HL-60/S4 treated with retinoic acid at 250 ng/mL for 4 days and 3 days (cell line): ENCODE results near the gene MDK.

Experiments
- in situ Hi-C: fragments of 300-500 bp; cut with MboI; formaldehyde crosslinking; loops from 2 replicates; pipeline ENCODE4 v1.7.0; 2022; ENCODE audit warnings: low sequenced_read_pairs

The MDK gene

GRCh38 chr11:46381819-46382645, 563 bp downstream of the MDK start:
- in situ Hi-C loops, result no loop called here

DNA sequence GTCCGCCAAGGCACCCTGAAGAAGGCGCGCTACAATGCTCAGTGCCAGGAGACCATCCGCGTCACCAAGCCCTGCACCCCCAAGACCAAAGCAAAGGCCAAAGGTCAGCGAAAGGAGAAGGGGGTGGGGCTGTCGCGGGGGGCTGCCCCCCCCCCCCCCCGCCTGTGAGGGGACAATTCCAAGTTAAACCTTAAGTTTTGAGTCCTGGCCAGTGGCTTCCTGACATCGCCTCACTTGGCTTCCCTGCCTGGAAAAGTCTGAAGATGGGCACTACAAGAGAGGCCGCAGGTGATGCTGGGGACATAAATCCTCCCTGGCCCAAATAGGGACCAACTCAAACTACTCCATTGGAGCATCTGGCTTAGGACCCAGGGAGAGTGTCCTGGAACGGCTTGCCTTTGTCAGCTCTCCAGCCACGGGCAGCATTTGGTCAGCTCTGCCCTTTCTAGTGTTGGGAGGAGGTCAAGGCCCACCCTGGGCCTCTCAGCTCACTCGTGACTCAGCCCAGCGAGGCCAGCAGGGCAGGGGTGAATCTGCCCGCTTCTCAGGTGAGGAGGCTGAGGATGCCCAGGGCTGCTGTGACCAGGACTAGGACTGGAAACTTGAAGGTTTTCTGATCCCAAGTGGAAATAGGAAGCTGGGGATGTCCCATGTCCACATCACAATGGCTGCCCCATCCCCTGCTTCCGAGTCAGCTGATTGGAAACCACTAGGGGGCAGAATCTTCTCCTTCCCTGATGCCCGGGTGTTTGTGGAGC, 1.4 kb downstream of the MDK start:
- in situ Hi-C loops, result no loop called here

- in situ Hi-C loops, result no loop called here
Measured at GRCh38 chr11:46383404-46383758, 1.9 kb downstream of the MDK start.

DNA sequence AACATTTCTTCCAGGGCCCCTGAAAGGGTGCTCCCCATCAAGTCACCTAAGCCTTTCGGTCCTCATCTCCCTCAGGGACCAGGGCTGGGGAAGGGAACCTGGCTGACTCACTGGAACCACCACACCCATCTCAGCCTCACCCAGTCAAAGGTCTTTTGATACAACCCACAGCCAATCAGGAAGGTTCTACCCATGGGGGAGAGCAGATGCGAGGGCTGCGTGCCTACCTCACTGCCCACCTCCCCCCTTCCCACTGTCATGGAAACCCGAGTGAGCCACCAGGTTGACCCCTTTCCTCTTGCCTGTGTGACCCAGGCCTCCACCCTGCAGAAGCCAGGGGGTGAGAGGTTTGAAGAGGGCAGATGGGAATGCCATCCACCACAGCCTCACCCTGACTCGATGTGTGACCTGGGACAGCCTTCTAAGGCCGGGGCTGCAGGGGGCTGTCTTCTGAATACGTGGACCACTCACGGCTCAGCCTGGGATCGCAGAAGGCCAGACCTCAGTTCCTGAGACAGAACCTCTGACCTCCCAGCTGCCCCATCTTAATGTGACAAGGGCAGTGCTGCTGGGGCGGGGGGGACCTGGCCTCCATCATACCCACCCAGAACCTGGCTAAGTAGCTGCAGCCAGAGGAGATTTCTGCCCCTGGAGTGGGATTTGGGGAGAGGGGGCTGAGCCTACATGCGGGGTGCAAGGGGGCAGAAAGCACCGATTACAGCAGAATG, 2.7 kb downstream of the MDK start:
- in situ Hi-C loops, result no loop called here

GRCh38 chr11:46385169-46386004, 3.9 kb downstream of the MDK start:
- in situ Hi-C loops, result no loop called here

DNA sequence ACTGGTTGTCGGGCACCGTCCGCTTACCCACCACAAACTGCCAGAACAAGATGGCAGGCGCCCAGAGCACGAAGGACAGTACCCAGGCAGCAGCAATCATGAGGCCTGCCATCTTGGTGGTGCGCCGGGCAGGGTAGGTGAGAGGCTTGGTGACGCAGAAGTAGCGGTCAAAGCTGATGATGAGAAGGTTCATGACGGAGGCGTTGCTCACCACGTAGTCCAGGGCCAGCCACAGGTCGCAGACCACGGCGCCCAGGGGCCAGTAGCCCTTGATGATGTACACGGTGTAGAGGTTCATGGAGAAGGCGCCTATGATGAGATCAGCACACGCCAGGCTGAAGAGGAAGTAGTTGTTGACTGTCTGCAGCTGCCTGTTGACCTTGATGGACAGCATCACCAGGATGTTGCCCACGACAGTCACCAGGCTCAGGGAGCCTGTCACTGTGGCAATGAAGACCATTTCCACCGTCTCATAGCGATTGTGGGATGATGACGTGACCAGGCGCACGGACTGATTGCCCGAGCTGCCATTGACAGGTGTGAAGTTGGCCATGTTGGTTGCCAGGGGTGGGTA, 4.6 kb downstream of the MDK start:
- in situ Hi-C loops, result no loop called here

GRCh38 chr11:46386674-46387073, 5.2 kb downstream of the MDK start:
- in situ Hi-C loops, result no loop called here

GRCh38 chr11:46387456-46387855, 6.0 kb downstream of the MDK start:
- in situ Hi-C loops, result no loop called here

GRCh38 chr11:46387919-46388618, 6.6 kb downstream of the MDK start:
- in situ Hi-C loops, result no loop called here

- in situ Hi-C loops, result no loop called here
Measured at GRCh38 chr11:46388619-46389449, 7.4 kb downstream of the MDK start.

- in situ Hi-C loops, result loop anchor here (10.0 kb wide), 1 partner anchor 145 kb away; no protein-coding TSS in a partner anchor
Measured at GRCh38 chr11:46389450-46390330, 8.2 kb downstream of the MDK start.

DNA sequence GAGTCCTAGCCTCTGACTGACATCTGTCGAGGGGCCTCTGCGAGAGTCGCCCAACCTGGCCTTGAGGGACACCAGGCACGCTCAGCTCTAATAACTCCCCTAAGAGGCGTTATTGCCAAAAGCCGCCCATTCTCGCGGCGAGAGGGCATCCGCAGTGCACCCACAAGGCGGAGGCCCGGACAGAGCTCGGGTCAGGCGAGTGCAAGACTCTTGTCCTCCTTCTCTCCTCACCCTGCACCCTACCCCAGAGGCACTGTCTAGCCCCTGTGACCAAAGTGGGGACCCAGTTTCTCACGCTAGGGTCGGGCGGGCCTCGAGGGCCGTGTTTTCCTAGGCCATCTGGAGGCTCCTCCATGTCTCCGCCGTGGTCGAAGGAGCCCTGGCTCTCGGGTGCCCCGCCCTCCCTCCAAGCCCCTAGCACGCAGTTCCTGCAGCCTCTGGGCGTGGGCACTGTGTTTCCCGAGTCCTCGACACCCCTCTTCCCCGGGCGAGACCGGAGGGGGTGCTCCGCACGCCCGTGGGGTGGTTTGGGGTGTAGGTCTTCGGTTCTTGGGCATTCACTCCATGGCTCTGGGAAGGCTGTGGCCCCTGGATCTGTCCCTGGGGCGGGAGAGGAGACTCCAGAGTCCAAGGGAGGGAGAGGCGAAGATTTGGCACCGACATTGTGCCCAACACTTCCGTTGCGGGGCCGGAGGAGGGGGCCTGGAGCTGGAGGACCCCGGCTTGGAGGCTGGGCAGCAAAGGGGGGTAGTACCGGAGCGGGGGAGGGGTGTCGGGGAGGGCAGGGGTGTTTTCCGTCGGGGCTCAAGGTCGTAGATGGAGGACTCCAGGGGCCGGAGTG, 9.1 kb downstream of the MDK start:
- in situ Hi-C loops, result loop anchor here (10.0 kb wide), 1 partner anchor 144 kb away; no protein-coding TSS in a partner anchor

DNA sequence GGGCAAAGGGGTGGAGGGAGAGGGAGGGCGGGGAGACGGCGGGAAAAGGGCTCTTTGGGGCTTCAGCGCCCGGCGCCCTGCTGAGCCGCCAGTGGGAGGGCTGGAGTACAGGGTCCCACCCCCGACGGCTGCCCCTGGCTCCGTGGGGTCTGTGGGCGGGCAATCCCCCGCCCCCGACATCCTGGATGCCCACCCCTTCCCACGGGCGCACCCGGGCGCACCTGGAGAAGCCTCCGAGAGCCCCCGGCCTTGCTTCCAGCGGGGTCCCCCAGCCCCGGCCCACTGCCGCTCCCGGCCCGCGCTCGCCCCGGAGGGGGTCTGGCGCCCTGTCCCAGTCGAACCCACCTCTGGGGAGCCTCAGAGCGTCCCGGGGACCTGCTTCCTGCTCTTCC, 9.7 kb downstream of the MDK start:
- in situ Hi-C loops, result loop anchor here (10.0 kb wide), 1 partner anchor 144 kb away; no protein-coding TSS in a partner anchor

DNA sequence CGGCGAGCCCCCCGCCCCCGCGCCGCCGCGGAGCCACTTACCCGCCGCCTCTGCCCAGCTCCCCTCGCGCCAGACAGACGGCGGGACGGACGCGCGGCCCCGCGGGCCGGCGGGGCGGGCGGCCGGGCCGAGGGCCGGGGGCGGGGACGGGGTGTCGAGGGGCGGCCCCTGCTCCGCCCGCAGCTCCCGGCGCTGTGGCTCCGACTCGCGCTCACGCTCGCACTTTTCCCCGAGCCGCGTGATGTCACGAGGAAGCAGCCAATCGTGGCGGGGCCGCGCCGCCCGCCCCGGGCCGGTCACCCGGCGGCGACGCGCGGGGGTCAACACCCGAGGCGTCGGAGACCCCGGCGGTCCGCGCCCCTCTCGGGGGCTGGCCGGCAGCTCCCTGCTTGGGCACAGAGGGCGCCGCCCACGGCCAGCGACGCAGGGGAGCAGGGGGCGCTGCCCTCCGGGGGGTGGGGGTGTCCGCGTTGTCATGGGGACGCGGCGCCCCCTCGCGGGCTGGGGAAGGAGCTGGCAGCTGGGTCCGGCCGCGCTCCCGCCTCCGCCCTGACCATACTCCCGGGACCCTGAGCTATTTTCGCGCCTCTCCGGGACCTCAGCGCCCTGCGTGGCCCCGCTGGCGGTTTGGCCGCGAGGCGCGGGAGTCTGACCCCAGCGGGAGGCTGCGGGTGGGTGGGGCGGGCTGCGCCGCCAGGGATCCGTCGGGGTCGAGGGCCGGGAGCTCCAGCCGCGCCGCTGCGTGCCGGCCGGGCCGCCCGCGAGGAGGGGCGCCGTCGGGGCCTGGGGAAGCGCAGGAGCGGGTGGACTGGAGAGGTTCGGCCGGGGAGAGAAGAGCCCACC, 10.3 kb downstream of the MDK start, which contains the start of gene CHRM4:
Gene CHRM4, minus strand, starts transcription at position 199 of the 843 bp plus-strand sequence. CDS start 5,219 bp downstream, outside the sequence.
- in situ Hi-C loops, result loop anchor here (10.0 kb wide), 1 partner anchor 143 kb away; no protein-coding TSS in a partner anchor

- in situ Hi-C loops, result loop anchor here (10.0 kb wide), 1 partner anchor 142 kb away; no protein-coding TSS in a partner anchor
Measured at GRCh38 chr11:46392421-46393230, 11.2 kb downstream of the MDK start.
